Measurements from ENCODE around the gene ENTHD1. TPM values are rescaled to one million over a fixed set of nuclear protein-coding genes. Genes with fewer than 3 reads are reported as not detected.
"Not testable (repeated sequence)": the region's sequence is repeated elsewhere in the genome, so short reads cannot be mapped to it uniquely, and the experiment has no call there.

The ENTHD1 gene
- total and polyA plus RNA-seq, 12 donors: 0.09 TPM; not detected in 11

DNA sequence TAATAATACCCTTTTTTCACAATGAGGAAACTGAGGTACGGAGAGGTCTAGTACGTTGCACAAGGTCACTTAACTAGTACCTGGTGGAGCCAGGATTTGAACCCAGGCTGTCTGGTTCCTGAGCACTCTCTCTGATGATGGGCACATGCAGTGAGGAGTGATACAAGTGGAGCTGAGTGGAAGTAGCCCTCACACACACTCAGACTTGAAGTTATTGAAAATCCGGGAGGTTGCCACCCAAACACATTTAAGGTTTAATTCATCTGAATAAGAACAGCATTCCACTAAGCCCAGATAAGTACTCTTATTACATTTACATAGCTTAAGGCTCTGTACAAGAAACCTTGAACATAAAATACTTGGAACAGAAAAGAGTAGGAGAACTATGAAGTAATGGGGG, 12.1 kb upstream of the ENTHD1 start:
- Histone ChIP-seq H3K27ac (peak overlapping the region in 1 of 10 donors; percentile 76), H3K4me3 (peak overlapping the region in 1 of 10 donors; percentile 49), H3K9me3 (no peaks in the 10 kb centered on the region), H3K27me3 (peaks cover 0 to 49% (median 22%) of the 10 kb centered on the region in 7 donors), H3K4me1 (peaks cover 0 to under 1% (median 0%) of the 10 kb centered on the region in 9 donors), H3K36me3 (no peaks in the 10 kb centered on the region)
- TF ChIP-seq, protein P1, sequence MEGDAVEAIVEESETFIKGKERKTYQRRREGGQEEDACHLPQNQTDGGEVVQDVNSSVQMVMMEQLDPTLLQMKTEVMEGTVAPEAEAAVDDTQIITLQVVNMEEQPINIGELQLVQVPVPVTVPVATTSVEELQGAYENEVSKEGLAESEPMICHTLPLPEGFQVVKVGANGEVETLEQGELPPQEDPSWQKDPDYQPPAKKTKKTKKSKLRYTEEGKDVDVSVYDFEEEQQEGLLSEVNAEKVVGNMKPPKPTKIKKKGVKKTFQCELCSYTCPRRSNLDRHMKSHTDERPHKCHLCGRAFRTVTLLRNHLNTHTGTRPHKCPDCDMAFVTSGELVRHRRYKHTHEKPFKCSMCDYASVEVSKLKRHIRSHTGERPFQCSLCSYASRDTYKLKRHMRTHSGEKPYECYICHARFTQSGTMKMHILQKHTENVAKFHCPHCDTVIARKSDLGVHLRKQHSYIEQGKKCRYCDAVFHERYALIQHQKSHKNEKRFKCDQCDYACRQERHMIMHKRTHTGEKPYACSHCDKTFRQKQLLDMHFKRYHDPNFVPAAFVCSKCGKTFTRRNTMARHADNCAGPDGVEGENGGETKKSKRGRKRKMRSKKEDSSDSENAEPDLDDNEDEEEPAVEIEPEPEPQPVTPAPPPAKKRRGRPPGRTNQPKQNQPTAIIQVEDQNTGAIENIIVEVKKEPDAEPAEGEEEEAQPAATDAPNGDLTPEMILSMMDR (IDR thresholded peaks at IDR 0.05): no peak
- DNase-seq: no peak
- ATAC-seq: no peak
- WGBS, 2 donors: 88 to 91% methylated on average over 3 of the region's 3 CpGs
- intact Hi-C loops (cut with DNase I): loop anchor here in 1 of 10 donors (5.0 kb wide), 1 partner anchor 523 kb away; no protein-coding TSS in a partner anchor

DNA sequence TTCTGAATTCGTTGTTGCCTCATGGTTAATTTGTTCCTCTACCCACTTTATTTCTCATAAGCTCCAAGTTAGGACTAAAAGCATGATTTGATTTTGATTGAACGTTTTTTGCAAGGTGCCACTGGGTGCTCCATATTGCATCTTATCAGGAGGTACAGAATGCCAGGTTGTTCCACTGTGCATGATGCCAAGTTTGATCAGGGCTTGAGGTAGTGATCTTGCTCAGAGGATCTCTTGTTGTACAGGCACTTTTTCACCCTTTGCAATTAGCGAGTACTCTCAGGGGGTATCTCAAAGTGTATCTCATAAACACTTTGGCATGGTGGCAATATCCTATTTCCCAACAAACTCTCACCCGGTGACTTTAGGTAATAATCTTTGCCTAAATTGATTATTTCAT, 11.3 kb upstream of the ENTHD1 start:
- WGBS, 2 donors: 77 to 83% methylated on average over 4 of the region's 4 CpGs
- peak overlapping the region in 1 of 10 donors; percentile 76 for H3K27ac ChIP-seq
- H3K27me3 ChIP-seq: peaks cover 0 to 41% (median 14%) of the 10 kb centered on the region in 7 donors
- no peak for ATAC-seq
- TF ChIP-seq, protein P1 (IDR thresholded peaks at IDR 0.05): no peak
- intact Hi-C loops (cut with DNase I): loop anchor here in 1 of 10 donors (5.0 kb wide), 1 partner anchor 523 kb away; no protein-coding TSS in a partner anchor
- no peak for DNase-seq
- H3K9me3 ChIP-seq: no peaks in the 10 kb centered on the region
- H3K4me3 ChIP-seq: peak overlapping the region in 1 of 10 donors; percentile 49
- H3K4me1 ChIP-seq: peaks cover 0 to 9% (median 0%) of the 10 kb centered on the region in 9 donors
- no peaks in the 10 kb centered on the region for H3K36me3 ChIP-seq

DNA sequence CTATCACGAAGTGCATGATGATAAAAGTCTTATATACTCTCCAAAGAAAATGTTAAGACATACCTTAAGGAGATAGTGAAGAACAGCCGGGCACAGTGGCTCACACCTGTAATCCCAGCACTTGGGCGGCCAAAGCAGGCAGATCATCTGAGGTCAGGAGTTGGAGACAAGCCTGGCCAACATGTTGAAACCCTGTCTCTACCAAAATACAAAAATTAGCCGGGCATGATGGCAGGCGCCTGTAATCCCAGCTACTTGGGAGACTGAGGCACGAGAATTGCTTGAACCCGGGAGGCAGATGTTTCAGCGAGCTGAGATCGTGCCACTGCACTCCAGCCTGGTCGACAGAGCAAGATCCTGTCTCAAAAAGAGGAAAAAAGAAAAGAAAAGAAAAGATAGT, 10.5 kb upstream of the ENTHD1 start:
- WGBS, 2 donors: 88 to 89% methylated on average over 10 of the region's 10 CpGs
- DNase-seq; H3K9me3 ChIP-seq; ATAC-seq; H3K36me3 ChIP-seq; intact Hi-C loops (cut with DNase I): not testable (repeated sequence)
- peaks cover 0 to 38% (median 5%) of the 10 kb centered on the region in 7 donors for H3K27me3 ChIP-seq
- H3K4me3 ChIP-seq: peak overlapping the region in 1 of 10 donors; percentile 49
- peaks cover 0 to 18% (median 0%) of the 10 kb centered on the region in 9 donors for H3K4me1 ChIP-seq
- H3K27ac ChIP-seq: peak overlapping the region in 1 of 10 donors; percentile 76

DNA sequence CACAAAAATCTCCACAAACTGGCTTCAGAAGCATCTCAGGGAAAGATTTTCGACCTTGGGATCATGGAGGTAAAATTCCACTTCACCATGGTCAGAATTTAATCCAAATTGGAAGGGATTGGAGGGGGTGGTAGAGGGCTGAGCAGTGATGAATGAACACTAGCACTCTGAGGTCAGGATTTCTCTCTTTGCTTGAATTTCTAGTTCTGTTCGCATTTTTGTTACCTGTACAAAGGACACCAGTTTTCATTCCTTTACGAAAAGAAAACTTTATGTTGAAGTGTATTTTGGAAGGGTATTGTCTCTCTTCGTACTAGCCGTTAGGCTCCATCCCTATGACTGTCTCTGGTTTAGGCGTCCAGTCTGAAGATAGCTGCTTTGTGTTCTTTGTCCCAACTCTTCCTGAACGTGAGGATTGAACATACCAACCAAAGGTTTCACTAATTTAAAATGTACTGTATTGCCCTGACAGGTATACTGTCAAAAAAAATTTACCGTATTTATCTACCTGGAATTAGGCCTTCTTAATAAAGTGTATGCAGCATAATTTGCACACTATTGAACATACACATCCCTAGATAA, 8.1 kb upstream of the ENTHD1 start:
- Histone ChIP-seq H3K36me3 (no peaks in the 10 kb centered on the region), H3K27ac (peak overlapping the region in 1 of 10 donors; percentile 76), H3K4me1 (peaks cover 0 to 25% (median 0%) of the 10 kb centered on the region in 9 donors), H3K9me3 (no peaks in the 10 kb centered on the region), H3K27me3 (peaks cover 0 to 26% (median 0%) of the 10 kb centered on the region in 7 donors), H3K4me3 (peak overlapping the region in 1 of 10 donors; percentile 49)
- ATAC-seq (no peak), DNase-seq (no peak)
- intact Hi-C loops (cut with DNase I): no loop called here
- TF ChIP-seq, protein P1 (IDR thresholded peaks at IDR 0.05): no peak
- WGBS, 2 donors: 75 to 80% methylated on average over 8 of the region's 8 CpGs

Data from heart right ventricle (tissue), 16 donors.